Choroid plexus epithelial cell (primary cell): ENCODE results near the gene PPP1R13L.

Experiments used
- DNase-seq: peaks from one replicate; pipeline ENCODE4 v3.0.0-alpha.2; 2010; ENCODE audit warnings: low read depth
- H3K4me3 ChIP-seq: 2 replicates; pipeline ENCODE4 v1.5.1; 2011; ENCODE audit warnings: low read depth, mild to moderate bottlenecking, control low read depth, low read length, moderate library complexity
- CTCF ChIP-seq: conservative IDR thresholded peaks from 2 replicates; pipeline ENCODE4 v1.5.1; 2011; ENCODE audit warnings: low read depth, mild to moderate bottlenecking, control low read depth, inconsistent platforms, low read length, moderate library complexity

The PPP1R13L gene

GRCh38 chr19:45361608-45362007, 43.3 kb downstream of the PPP1R13L start:
- H3K4me3 ChIP-seq = no peak overlapping the region
- no peak for TF ChIP-seq CTCF
- DNase-seq = no peak

GRCh38 chr19:45358213-45358792, 46.6 kb downstream of the PPP1R13L start:
- no peak overlapping the region for H3K4me3 ChIP-seq
- TF ChIP-seq CTCF = no peak
- DNase-seq = no peak

GRCh38 chr19:45357445-45357783, 47.5 kb downstream of the PPP1R13L start:
- no peak overlapping the region for H3K4me3 ChIP-seq
- DNase-seq = no peak
- TF ChIP-seq CTCF = no peak

- TF ChIP-seq CTCF = no peak
- DNase-seq = no peak
- H3K4me3 ChIP-seq = no peak overlapping the region
Measured at GRCh38 chr19:45356760-45357444, 48.0 kb downstream of the PPP1R13L start.

- no peak for TF ChIP-seq CTCF
- no peak overlapping the region for H3K4me3 ChIP-seq
- no peak for DNase-seq
Measured at GRCh38 chr19:45355910-45356309, 49.0 kb downstream of the PPP1R13L start.

GRCh38 chr19:45355402-45355801, 49.5 kb downstream of the PPP1R13L start:
- TF ChIP-seq CTCF = no peak
- no peak overlapping the region for H3K4me3 ChIP-seq
- no peak for DNase-seq

GRCh38 chr19:45354241-45354842, 50.5 kb downstream of the PPP1R13L start:
- no peak overlapping the region for H3K4me3 ChIP-seq
- DNase-seq = no peak
- no peak for TF ChIP-seq CTCF
